HepG2 (cell line): Measurements from ENCODE around the gene PRKAG1.

Experiments used
- POLR2A ChIP-seq, 2 experiments: IDR thresholded peaks; 2 replicates each; pipeline ENCODE4 v1.6.1; 2011; ENCODE audit warnings: low read depth in 2 of 2, low read length in 2 of 2, mild to moderate bottlenecking in 1 of 2, moderate library complexity in 1 of 2; ENCODE audit not compliant: insufficient read depth in 1 of 2
- POLR2AphosphoS2 ChIP-seq: IDR thresholded peaks from 2 replicates; pipeline ENCODE4 v1.6.1; 2011; ENCODE audit warnings: low read depth, low read length, improper control_type of control experiment
- ZNF232 ChIP-seq: sonication (generic); formaldehyde crosslinking; IDR thresholded peaks from 2 replicates; pipeline ENCODE4 v1.4.0; 2020; ENCODE audit warnings: missing genetic modification reagents, borderline replicate concordance
- ZSCAN20 ChIP-seq: sonication (generic); formaldehyde crosslinking; IDR thresholded peaks from 2 replicates; pipeline ENCODE4 v1.4.0; 2020; ENCODE audit warnings: missing genetic modification reagents, mild to moderate bottlenecking, borderline replicate concordance
- TF ChIP-seq, protein P1 (sequence below): sonication (generic); formaldehyde crosslinking; IDR thresholded peaks from 2 replicates; pipeline ENCODE4 v1.4.0; 2020; ENCODE audit warnings: missing genetic modification reagents, borderline replicate concordance

DNA sequence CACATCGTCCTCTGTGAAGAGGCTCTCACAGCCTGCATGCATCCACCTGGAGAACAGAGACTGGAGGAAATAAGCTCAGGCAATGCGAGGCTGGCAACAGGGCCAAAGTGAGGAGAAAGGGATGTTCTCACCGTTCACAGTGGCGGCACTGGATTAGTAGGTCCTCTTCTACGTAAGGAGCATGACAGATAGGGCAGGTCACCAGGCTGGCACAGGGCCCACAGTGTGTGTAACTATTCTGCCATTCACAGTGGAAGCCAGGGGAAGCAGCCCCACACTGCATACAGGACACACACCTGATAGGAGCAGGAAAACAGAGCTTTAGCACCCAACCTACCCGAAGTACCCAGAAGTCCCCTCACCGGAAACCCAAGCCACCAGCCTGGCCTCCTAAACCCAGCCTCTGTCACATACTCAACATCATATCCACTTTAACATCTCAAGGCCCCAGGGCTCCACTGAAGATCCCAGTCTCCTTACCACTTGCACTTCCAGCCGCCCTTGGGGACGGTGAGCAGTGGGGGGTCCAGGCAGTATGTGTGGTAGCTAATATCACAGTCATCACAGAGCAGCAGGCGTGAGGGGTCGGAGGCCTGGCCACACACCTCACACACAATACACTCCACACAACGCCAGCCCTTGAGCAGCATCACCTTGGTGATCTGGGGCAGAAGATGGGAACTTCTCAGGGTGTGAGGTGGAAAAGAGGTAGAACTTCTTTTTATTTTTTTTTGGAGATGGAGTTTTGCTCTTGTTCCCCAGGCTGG lies 27.7 kb upstream of the PRKAG1 start:
- TF ChIP-seq, protein P1, sequence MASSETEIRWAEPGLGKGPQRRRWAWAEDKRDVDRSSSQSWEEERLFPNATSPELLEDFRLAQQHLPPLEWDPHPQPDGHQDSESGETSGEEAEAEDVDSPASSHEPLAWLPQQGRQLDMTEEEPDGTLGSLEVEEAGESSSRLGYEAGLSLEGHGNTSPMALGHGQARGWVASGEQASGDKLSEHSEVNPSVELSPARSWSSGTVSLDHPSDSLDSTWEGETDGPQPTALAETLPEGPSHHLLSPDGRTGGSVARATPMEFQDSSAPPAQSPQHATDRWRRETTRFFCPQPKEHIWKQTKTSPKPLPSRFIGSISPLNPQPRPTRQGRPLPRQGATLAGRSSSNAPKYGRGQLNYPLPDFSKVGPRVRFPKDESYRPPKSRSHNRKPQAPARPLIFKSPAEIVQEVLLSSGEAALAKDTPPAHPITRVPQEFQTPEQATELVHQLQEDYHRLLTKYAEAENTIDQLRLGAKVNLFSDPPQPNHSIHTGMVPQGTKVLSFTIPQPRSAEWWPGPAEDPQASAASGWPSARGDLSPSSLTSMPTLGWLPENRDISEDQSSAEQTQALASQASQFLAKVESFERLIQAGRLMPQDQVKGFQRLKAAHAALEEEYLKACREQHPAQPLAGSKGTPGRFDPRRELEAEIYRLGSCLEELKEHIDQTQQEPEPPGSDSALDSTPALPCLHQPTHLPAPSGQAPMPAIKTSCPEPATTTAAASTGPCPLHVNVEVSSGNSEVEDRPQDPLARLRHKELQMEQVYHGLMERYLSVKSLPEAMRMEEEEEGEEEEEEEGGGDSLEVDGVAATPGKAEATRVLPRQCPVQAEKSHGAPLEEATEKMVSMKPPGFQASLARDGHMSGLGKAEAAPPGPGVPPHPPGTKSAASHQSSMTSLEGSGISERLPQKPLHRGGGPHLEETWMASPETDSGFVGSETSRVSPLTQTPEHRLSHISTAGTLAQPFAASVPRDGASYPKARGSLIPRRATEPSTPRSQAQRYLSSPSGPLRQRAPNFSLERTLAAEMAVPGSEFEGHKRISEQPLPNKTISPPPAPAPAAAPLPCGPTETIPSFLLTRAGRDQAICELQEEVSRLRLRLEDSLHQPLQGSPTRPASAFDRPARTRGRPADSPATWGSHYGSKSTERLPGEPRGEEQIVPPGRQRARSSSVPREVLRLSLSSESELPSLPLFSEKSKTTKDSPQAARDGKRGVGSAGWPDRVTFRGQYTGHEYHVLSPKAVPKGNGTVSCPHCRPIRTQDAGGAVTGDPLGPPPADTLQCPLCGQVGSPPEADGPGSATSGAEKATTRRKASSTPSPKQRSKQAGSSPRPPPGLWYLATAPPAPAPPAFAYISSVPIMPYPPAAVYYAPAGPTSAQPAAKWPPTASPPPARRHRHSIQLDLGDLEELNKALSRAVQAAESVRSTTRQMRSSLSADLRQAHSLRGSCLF (CRISPR knock-in tag): no peak
- TF ChIP-seq ZSCAN20 (CRISPR knock-in tag): no peak
- no peak for TF ChIP-seq POLR2A (IDR thresholded peaks at IDR 0.05; ENCODE audit: insufficient read depth in 1 of 2, low read depth in 2 of 2, low read length in 2 of 2)
- no peak for TF ChIP-seq POLR2AphosphoS2
- no peak for TF ChIP-seq ZNF232 (CRISPR knock-in tag)
